ENCODE results near the gene LRCOL1. TPM values are rescaled to one million over a fixed set of nuclear protein-coding genes. Genes with fewer than 3 reads are reported as not detected.
A peak's percentile ranks its signal among the peaks of the same experiment; 100 is the strongest.

The LRCOL1 gene
- total RNA-seq, 1 donor from 2014 or later, result not detected

GRCh38 chr12:132559652-132560363 lies 50.6 kb downstream of the LRCOL1 start:
- no peak for DNase-seq (ENCODE audit: missing footprints)
- intact Hi-C loops (cut with DNase I), result no loop called here

GRCh38 chr12:132558861-132559623 lies 51.3 kb downstream of the LRCOL1 start:
- DNase-seq (ENCODE audit: missing footprints), result no peak
- no peak for ATAC-seq
- intact Hi-C loops (cut with DNase I), result no loop called here

More at GRCh38 chr12:132559652-132560363, 50.6 kb downstream of the LRCOL1 start:
- ATAC-seq, result peak; percentile 58

- DNase-seq (ENCODE audit: missing footprints) (no peak), ATAC-seq (no peak)
- intact Hi-C loops (cut with DNase I), result no loop called here
These were observed 52.1 kb downstream of the LRCOL1 start for GRCh38 chr12:132558042-132558856.

GRCh38 chr12:132557291-132558015 lies 52.9 kb downstream of the LRCOL1 start:
- ATAC-seq, result no peak
- DNase-seq (ENCODE audit: missing footprints), result no peak
- intact Hi-C loops (cut with DNase I), result no loop called here

GRCh38 chr12:132556801-132557200 lies 53.6 kb downstream of the LRCOL1 start:
- no peak for DNase-seq (ENCODE audit: missing footprints)
- no peak for ATAC-seq
- intact Hi-C loops (cut with DNase I), result no loop called here

GRCh38 chr12:132556216-132556615 lies 54.2 kb downstream of the LRCOL1 start:
- DNase-seq (ENCODE audit: missing footprints) (no peak), ATAC-seq (no peak)
- intact Hi-C loops (cut with DNase I), result no loop called here

- DNase-seq (ENCODE audit: missing footprints) (no peak), ATAC-seq (no peak)
- intact Hi-C loops (cut with DNase I), result no loop called here
These were observed 54.7 kb downstream of the LRCOL1 start for GRCh38 chr12:132555686-132556085.

- no peak for ATAC-seq
- intact Hi-C loops (cut with DNase I), result no loop called here
- no peak for DNase-seq (ENCODE audit: missing footprints)
These were observed 55.3 kb downstream of the LRCOL1 start for GRCh38 chr12:132554845-132555630.

Small RNA genes within 50 kb of the gene (microRNA-seq; reads per million reads assigned to microRNA genes)
- not detected for gene MIR6763

Other genes starting within 250 kb of the LRCOL1 start
- 51.9 TPM for gene FBRSL1, start 120.4 kb downstream of the LRCOL1 start, total RNA-seq
- gene P2RX2, start 8.2 kb upstream of the LRCOL1 start, total RNA-seq, result not detected
- gene POLE, start 76.8 kb upstream of the LRCOL1 start, total RNA-seq, result 12.1 TPM
- gene PXMP2, start 77.0 kb upstream of the LRCOL1 start, total RNA-seq, result 62.5 TPM
- gene PGAM5, start 100.3 kb upstream of the LRCOL1 start, total RNA-seq, result 34.1 TPM
- gene ANKLE2, start 151.2 kb upstream of the LRCOL1 start, total RNA-seq, result 24.9 TPM
- gene GOLGA3, start 218.3 kb upstream of the LRCOL1 start, total RNA-seq, result 26.5 TPM